Breast epithelium (tissue), 3 donors: ENCODE results near the gene PSME3.

Experiments
- CTCF ChIP-seq, 3 donors: fragments of 450-650 bp; IDR thresholded peaks; one replicate each; pipeline ENCODE4 v1.5.1; 2016 to 2017; ENCODE audit warnings: antibody characterized with exemption in 3 of 3, mild to moderate bottlenecking in 3 of 3, moderate library complexity in 3 of 3
- POLR2A ChIP-seq: fragments of 450-650 bp; IDR thresholded peaks from one replicate; pipeline ENCODE4 v1.6.1; 2016; ENCODE audit warnings: antibody characterized with exemption, mild to moderate bottlenecking, moderate library complexity

- TF ChIP-seq CTCF (IDR thresholded peaks at IDR 0.05) (no peak), POLR2A (no peak)
These were observed 18.4 kb upstream of the PSME3 start for GRCh38 chr17:42814633-42815399.
